Vagina (tissue), 2 donors: ENCODE measurements around the gene TMEM63B. TPM values are rescaled to one million over a fixed set of nuclear protein-coding genes. Genes with fewer than 3 reads are reported as not detected.

Experiments used
- DNase-seq, 2 donors: peaks; one replicate each; pipeline ENCODE4 v3.0.0-alpha.2; 2017; ENCODE audit errors: extremely low spot score in 2 of 2
- H3K27ac ChIP-seq: fragments of 200-600 bp; sonication (generic); one replicate; pipeline ENCODE4 v1.5.1; 2019
- H3K27me3 ChIP-seq: fragments of 200-600 bp; sonication (generic); one replicate; pipeline ENCODE4 v1.5.1; 2019
- H3K36me3 ChIP-seq, 2 donors: fragments of 200-600 bp; sonication (generic); one replicate each; pipeline ENCODE4 v1.5.1; 2017 to 2019
- H3K4me1 ChIP-seq: fragments of 200-600 bp; sonication (generic); one replicate; pipeline ENCODE4 v1.5.1; 2019
- H3K4me3 ChIP-seq, 2 donors: fragments of 200-600 bp; sonication (generic); 1 replicate in 1 of 2; 2 replicates in 1 of 2; pipeline ENCODE4 v1.5.1; 2016 to 2019
- H3K9me3 ChIP-seq: fragments of 200-600 bp; sonication (generic); one replicate; pipeline ENCODE4 v1.5.1; 2019
- POLR2A ChIP-seq, 2 donors: fragments of 450-650 bp; IDR thresholded peaks; one replicate each; pipeline ENCODE4 v1.6.1; 2017; ENCODE audit warnings: antibody characterized with exemption in 2 of 2, mild to moderate bottlenecking in 2 of 2, moderate library complexity in 2 of 2
- POLR2AphosphoS5 ChIP-seq, 2 donors: sonication (generic); formaldehyde crosslinking; IDR thresholded peaks; one replicate each; pipeline ENCODE4 v1.9.0; 2017; ENCODE audit warnings: antibody characterized with exemption in 2 of 2, mild to moderate bottlenecking in 2 of 2, low read depth in 1 of 2; ENCODE audit not compliant: insufficient read depth in 1 of 2
- intact Hi-C: fragments of 100-400 bp; cut with DNase I; formaldehyde crosslinking; loops from one replicate; pipeline ENCODE4 v1.15.1; 2023
- total RNA-seq: library from RNA; depleted of rRNA; stranded (reverse); fragments of >200 nt; gene quantifications from one replicate; pipeline ENCODE4 v1.2.3, GENCODE V29; 2016
- TF ChIP-seq, protein P1 (sequence below), 3 experiments: fragments of 450-650 bp in 2 of 3; fragments of 200-600 bp in 1 of 3; sonication (generic) in 1 of 3; IDR thresholded peaks; one replicate each; pipeline ENCODE4 v1.5.1; 2017 to 2019; ENCODE audit warnings: antibody characterized with exemption in 3 of 3, mild to moderate bottlenecking in 2 of 3, moderate library complexity in 2 of 3

TMEM63B gene
- total RNA-seq, 1 donor from 2014 or later, result 32.4 TPM

DNA sequence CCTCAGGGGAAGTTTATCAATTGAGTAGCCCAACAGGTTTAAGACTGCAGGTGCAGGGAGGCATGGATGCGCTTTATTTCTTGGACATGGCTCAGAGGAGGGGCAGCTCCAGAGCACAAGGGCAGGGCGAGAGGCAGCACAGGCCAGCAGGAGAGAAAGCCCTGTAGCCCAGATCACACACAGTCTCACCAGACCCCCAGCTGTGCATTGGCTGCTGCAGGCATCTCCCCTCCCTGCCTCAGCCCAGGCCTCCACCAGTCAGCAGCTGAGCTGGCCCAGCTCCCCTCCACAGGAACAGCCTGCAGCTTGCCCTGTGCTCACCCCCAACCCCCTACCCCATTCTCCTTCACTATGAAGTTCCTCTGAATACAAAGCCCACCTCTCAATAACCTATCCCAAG, 24.8 kb upstream of the TMEM63B start:
- no peak for TF ChIP-seq POLR2AphosphoS5 (IDR thresholded peaks at IDR 0.05; ENCODE audit: insufficient read depth in 1 of 2, low read depth in 1 of 2)
- TF ChIP-seq, protein P1, sequence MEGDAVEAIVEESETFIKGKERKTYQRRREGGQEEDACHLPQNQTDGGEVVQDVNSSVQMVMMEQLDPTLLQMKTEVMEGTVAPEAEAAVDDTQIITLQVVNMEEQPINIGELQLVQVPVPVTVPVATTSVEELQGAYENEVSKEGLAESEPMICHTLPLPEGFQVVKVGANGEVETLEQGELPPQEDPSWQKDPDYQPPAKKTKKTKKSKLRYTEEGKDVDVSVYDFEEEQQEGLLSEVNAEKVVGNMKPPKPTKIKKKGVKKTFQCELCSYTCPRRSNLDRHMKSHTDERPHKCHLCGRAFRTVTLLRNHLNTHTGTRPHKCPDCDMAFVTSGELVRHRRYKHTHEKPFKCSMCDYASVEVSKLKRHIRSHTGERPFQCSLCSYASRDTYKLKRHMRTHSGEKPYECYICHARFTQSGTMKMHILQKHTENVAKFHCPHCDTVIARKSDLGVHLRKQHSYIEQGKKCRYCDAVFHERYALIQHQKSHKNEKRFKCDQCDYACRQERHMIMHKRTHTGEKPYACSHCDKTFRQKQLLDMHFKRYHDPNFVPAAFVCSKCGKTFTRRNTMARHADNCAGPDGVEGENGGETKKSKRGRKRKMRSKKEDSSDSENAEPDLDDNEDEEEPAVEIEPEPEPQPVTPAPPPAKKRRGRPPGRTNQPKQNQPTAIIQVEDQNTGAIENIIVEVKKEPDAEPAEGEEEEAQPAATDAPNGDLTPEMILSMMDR (IDR thresholded peaks at IDR 0.05), result no peak
- TF ChIP-seq POLR2A (IDR thresholded peaks at IDR 0.05), result no peak
- no peak for DNase-seq
- intact Hi-C loops, result no loop called here
- no peaks in the 10 kb centered on the region for H3K9me3 ChIP-seq
- H3K27me3 ChIP-seq, result no peaks in the 10 kb centered on the region
- H3K36me3 ChIP-seq, result peaks cover 0 to 4% of the 10 kb centered on the region in 2 donors
- H3K4me1 ChIP-seq, result peaks cover 27% of the 10 kb centered on the region
- H3K27ac ChIP-seq, result no peak overlapping the region
- H3K4me3 ChIP-seq, result no peak overlapping the region

- H3K36me3 ChIP-seq, result peaks cover 0 to 4% of the 10 kb centered on the region in 2 donors
- no peaks in the 10 kb centered on the region for H3K9me3 ChIP-seq
- peak overlapping the region; percentile 13 for H3K27ac ChIP-seq
- no peaks in the 10 kb centered on the region for H3K27me3 ChIP-seq
- H3K4me3 ChIP-seq, result no peak overlapping the region
- H3K4me1 ChIP-seq, result peaks cover 27% of the 10 kb centered on the region
- intact Hi-C loops, result loop anchor here (5.0 kb wide), 1 partner anchor 1778 kb away; no protein-coding TSS in a partner anchor
- TF ChIP-seq, protein P1 (IDR thresholded peaks at IDR 0.05), result no peak
- TF ChIP-seq POLR2AphosphoS5 (IDR thresholded peaks at IDR 0.05; ENCODE audit: insufficient read depth in 1 of 2, low read depth in 1 of 2), result peak in 1 of 2 donors; percentile 88
- no peak for DNase-seq
These were observed 22.8 kb upstream of the TMEM63B start for GRCh38 chr6:44104481-44105021.

DNA sequence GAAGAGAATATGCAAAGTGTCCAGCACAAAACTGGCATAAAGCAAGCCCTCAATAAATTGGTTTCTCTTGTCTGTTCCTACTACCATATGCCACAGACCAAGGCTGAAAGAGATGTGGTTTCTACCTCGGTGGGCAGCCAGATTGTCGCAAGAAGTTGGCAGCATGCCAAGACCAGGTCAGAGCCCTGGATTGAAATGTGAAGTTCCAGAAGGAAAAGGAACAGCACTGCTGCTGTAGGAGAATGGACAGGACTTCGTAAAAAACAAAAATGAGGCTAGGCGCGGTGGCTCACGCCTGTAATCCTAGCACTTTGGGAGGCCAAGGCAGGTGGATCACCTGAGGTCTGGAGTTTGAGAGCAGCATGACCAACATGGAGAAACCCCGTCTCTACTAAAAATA, 22.2 kb upstream of the TMEM63B start:
- intact Hi-C loops, result loop anchor here (5.0 kb wide), 1 partner anchor 1777 kb away; no protein-coding TSS in a partner anchor
- TF ChIP-seq POLR2A (IDR thresholded peaks at IDR 0.05), result no peak
- TF ChIP-seq POLR2AphosphoS5 (IDR thresholded peaks at IDR 0.05; ENCODE audit: insufficient read depth in 1 of 2, low read depth in 1 of 2), result no peak
- TF ChIP-seq, protein P1 (IDR thresholded peaks at IDR 0.05), result no peak
- DNase-seq, result no peak
- Histone ChIP-seq H3K36me3 (peaks cover 0 to 4% of the 10 kb centered on the region in 2 donors), H3K27me3 (no peaks in the 10 kb centered on the region), H3K4me3 (no peak overlapping the region), H3K9me3 (no peaks in the 10 kb centered on the region), H3K4me1 (peaks cover 30% of the 10 kb centered on the region), H3K27ac (peak overlapping the region; percentile 13)

DNA sequence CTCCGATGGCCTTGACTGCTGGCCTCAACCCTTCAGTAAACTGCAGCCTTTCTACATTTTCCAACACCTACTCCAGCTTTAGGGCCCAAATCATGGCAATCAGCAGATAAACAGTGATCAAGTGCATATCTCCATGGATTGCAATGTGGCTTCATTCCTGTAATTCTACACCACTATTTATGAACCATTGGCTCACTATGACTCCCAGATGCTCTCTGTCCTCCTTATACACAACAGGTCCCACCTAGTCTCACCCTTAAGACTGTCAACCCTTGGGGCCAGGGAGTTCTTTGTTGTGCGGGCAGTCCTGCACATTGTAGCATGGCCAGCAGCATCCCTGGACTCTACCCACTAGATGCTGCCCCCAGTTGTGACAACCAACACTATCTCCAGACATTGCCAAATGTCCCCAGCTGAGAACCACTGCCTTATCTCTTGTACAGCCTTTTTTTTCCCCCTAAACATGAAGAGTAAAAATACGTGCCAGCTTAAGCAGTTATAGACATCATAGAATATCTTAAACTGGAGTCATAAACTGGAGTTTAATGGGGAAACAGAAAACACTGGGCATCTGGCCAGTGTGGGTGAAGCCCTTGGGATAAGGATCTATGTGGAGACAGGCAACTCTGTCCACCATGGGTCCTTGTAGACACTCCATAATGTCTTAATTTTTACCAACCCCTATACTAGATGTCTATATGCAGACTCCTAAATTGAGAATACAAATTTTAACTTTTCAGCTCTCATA, 21.2 kb upstream of the TMEM63B start:
- Histone ChIP-seq H3K4me3 (no peak overlapping the region), H3K27me3 (no peaks in the 10 kb centered on the region), H3K4me1 (peaks cover 40% of the 10 kb centered on the region), H3K36me3 (peaks cover 0 to 11% of the 10 kb centered on the region in 2 donors), H3K27ac (peak overlapping the region; percentile 13), H3K9me3 (no peaks in the 10 kb centered on the region)
- no peak for DNase-seq
- TF ChIP-seq POLR2A (IDR thresholded peaks at IDR 0.05) (no peak), POLR2AphosphoS5 (IDR thresholded peaks at IDR 0.05; ENCODE audit: insufficient read depth in 1 of 2, low read depth in 1 of 2) (no peak)
- TF ChIP-seq, protein P1 (IDR thresholded peaks at IDR 0.05), result no peak
- intact Hi-C loops, result loop anchor here (5.0 kb wide), 1 partner anchor 1776 kb away; no protein-coding TSS in a partner anchor

DNA sequence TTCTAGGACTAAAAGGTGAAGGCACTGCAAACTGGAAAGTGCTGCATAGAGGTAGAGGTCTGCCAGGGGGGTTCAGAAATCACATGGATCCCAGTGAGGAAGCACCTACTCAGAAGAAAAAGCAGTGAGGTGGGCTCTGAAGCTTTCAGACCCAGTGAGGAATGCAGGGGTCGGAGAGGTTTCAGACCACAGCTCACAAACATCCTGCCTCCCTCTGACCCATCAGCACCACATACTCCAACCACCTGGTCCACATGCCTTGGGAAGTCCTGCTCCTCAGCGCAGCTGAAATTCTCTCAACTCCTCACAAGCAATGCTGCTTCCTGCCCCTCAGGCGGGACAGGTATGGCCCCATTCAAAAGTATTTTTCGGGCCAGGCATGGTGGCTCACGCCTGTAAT, 20.3 kb upstream of the TMEM63B start:
- Histone ChIP-seq H3K4me3 (no peak overlapping the region), H3K27ac (no peak overlapping the region), H3K4me1 (peaks cover 42% of the 10 kb centered on the region), H3K36me3 (peaks cover 0 to 19% of the 10 kb centered on the region in 2 donors), H3K27me3 (no peaks in the 10 kb centered on the region), H3K9me3 (no peaks in the 10 kb centered on the region)
- no peak for DNase-seq
- TF ChIP-seq POLR2A (IDR thresholded peaks at IDR 0.05) (no peak), POLR2AphosphoS5 (IDR thresholded peaks at IDR 0.05; ENCODE audit: insufficient read depth in 1 of 2, low read depth in 1 of 2) (no peak)
- TF ChIP-seq, protein P1 (IDR thresholded peaks at IDR 0.05), result no peak
- intact Hi-C loops, result loop anchor here (5.0 kb wide), 1 partner anchor 1775 kb away; no protein-coding TSS in a partner anchor
